ENCODE results near the gene KANK4.

Gene KANK4

DNA sequence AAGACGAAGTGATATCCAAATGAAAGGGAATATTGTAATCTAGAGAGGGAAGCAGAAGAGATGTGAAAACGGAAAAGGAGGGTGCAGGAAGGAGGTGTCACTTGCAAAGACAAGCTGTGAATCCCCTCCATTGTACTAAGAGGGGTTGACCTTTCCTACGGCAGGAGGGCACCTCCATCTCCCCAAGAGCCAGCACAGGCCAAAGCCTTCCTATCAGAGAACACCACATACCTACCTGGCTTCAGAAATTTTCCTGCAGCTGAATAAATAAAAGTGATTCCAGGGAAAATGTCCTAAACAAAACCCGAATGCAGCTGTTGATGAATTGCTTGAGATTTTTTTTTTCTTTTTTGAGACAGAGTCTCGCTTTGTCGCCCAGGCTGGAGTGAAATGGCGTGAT, 14.3 kb downstream of the KANK4 start:
- DNase-seq (ENCODE audit: low read depth in 2 of 2) = no peak

DNA sequence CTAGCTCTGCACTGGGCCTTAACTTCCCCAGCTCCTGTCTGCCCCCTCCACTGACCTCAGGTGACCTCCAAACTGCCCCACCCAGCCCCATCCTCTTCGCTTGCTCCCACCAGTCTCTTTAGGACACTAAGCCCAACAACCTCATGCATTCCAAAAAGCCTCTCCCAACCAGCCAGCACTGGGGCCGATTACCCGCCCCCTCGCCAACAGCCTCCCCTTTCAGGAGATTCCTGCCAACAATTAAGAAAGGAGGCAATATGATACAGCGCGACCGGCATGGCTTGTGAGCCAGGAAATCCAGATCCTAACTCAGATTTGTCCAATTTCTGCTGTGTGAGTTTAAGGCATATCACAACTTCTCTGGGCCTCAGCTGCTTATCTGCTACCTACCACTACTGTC, 14.7 kb downstream of the KANK4 start:
- no peak for DNase-seq (ENCODE audit: low read depth in 2 of 2)

DNA sequence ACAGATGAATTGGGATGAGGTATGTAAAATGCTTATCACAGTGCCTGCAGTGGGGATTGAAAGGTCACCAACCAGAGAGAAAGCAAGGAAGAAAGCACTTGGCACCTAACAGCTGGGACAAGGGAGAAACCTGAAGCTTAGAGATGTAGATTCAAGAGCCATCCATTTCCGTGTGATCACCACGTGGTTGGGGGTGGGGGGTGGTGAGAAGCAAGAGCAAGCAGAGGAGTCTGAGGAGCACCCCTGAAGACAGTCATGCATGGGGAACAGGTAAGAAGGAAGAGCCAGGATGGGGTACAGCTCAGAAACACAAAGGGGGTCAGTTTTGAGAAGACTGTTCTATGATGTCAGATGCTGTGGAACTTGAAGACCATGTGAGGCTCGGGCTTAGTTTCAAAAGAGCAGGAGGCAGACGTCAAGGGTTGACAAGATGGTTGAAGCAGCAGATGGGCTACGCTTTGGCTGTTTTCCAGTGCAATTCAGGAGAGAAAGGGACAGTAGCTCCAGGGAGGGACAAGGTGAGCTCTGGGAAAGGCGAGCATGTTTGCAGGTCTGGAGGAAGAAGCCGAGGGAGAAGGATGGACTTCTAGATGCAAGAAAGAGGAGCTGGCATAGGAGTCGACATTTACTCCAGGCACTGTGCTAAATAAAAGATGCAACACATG, 17.4 kb downstream of the KANK4 start:
- no peak for DNase-seq (ENCODE audit: low read depth in 2 of 2)

DNA sequence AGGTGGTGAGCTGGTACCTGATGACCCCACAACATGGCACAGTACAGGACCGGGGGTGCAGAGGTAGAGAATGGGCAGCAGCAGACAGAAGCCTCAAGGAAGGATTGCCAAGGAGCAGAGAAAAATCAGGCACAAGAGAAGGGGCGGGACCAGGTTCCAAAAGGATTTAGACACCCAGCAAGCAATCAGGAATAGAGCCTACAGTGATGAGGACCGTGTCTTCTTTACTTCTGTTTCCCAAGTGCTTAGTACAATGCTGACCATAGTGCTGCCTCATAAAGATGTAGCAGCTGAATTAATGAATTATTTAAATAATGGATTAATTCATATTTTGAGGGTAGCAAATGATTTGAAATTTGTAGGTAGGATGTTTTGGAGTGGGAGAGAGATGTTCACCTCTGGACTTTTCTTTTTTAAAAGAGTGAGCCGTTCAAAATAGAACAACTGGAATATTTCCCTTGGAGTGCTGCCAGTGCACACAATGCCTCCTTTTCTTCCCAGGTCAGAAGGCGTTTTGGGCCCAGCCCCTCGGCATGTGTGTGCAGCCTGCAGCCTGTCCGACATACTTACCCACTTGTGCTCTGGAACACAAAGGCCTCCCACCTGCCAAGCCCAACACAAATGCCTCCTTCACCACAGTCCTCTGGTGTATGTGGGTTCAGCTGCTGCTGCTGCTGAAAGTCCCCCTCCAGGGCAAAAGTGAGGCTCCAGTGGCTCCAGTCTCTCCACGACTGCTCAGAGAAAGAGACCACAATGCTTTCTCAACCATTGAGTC, 19.6 kb downstream of the KANK4 start:
- no peak for DNase-seq (ENCODE audit: low read depth in 2 of 2)

- no peak for DNase-seq (ENCODE audit: low read depth in 2 of 2)
These were observed 23.2 kb downstream of the KANK4 start for GRCh38 chr1:62295921-62296491.

DNA sequence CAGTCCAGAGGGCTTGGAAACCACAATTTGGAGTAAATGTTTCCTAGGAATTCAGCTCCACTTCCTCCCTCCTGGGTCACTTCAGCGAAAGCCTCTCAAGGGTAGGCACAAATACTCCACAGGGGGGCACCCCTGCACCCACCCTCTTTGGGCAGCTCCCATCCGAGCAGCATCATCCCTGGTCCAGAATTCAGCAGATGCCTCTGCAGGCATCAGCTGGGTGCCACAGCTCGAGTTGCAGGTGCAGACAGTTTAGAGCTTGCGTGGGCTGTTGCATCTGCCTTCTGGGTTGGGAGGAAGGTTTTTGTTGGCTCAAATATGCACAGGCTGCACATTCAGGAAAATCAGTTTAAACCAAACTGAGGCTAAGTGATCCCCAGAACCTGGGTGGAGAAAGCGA, 25.0 kb downstream of the KANK4 start:
- no peak for DNase-seq (ENCODE audit: low read depth in 2 of 2)

GRCh38 chr1:62288662-62289061, 30.6 kb downstream of the KANK4 start:
- no peak for DNase-seq (ENCODE audit: low read depth in 2 of 2)

GRCh38 chr1:62288224-62288623, 31.0 kb downstream of the KANK4 start:
- no peak for DNase-seq (ENCODE audit: low read depth in 2 of 2)

- DNase-seq (ENCODE audit: low read depth in 2 of 2) = no peak
These were observed 32.4 kb downstream of the KANK4 start for GRCh38 chr1:62286786-62287224.

GRCh38 chr1:62285984-62286785, 33.0 kb downstream of the KANK4 start:
- DNase-seq (ENCODE audit: low read depth in 2 of 2) = no peak

- DNase-seq (ENCODE audit: low read depth in 2 of 2) = no peak
These were observed 33.8 kb downstream of the KANK4 start for GRCh38 chr1:62285440-62285839.

- no peak for DNase-seq (ENCODE audit: low read depth in 2 of 2)
These were observed 35.2 kb downstream of the KANK4 start for GRCh38 chr1:62283986-62284385.

GRCh38 chr1:62282909-62283755, 36.1 kb downstream of the KANK4 start:
- no peak for DNase-seq (ENCODE audit: low read depth in 2 of 2)

DNA sequence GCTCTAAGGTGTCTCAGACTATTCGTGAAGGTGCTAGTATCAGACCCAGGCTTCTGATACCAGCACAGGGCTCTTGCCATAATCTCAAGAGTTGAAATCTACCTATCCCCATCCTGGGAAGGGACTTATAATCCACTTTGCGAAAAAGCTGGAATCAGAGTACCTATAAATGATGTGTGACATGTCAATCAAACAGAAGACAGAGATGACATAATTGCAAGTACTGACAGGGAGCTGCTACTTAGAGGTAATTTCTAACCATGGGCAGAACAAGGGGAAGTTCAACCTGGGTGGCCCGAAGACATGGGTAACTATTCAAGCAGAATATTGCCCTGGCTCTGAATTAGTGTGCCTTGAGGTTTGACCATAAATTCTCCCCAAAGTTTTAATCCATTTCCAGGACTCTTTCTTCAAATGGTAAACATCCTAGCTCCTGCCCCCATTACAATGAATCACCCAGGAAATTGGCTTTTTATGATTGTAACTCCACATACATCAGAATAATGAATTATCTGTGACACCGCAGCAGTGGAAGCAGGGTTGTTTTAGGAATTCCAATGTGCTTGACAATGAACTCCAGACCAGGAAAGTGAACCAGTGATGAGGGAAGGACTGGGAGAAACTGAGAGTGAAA, 37.2 kb downstream of the KANK4 start:
- no peak for DNase-seq (ENCODE audit: low read depth in 2 of 2)

GRCh38 chr1:62280960-62281465, 38.2 kb downstream of the KANK4 start:
- DNase-seq (ENCODE audit: low read depth in 2 of 2) = no peak

DNA sequence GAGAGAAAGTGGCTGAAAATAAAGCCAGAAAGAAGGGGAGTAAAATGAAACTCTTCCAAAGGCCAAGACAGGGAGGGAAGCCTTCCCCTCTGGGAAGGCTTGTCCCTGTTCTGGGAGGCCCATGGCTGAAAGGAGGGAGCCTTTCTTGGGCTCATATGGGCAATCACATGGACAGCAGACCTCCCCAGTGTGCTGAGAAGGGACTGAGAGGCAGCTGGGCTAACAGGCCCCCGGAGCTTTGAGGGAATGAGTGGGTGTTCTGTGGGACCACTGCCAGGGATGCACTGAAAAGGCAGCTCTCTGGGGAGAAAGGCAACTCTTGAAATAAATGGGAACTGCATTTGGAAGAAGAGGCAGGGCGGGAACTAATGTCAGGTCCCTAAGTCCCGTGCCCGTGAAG, 39.1 kb downstream of the KANK4 start:
- no peak for DNase-seq (ENCODE audit: low read depth in 2 of 2)

- DNase-seq (ENCODE audit: low read depth in 2 of 2) = no peak
These were observed 42.4 kb downstream of the KANK4 start for GRCh38 chr1:62276791-62277190.

DNA sequence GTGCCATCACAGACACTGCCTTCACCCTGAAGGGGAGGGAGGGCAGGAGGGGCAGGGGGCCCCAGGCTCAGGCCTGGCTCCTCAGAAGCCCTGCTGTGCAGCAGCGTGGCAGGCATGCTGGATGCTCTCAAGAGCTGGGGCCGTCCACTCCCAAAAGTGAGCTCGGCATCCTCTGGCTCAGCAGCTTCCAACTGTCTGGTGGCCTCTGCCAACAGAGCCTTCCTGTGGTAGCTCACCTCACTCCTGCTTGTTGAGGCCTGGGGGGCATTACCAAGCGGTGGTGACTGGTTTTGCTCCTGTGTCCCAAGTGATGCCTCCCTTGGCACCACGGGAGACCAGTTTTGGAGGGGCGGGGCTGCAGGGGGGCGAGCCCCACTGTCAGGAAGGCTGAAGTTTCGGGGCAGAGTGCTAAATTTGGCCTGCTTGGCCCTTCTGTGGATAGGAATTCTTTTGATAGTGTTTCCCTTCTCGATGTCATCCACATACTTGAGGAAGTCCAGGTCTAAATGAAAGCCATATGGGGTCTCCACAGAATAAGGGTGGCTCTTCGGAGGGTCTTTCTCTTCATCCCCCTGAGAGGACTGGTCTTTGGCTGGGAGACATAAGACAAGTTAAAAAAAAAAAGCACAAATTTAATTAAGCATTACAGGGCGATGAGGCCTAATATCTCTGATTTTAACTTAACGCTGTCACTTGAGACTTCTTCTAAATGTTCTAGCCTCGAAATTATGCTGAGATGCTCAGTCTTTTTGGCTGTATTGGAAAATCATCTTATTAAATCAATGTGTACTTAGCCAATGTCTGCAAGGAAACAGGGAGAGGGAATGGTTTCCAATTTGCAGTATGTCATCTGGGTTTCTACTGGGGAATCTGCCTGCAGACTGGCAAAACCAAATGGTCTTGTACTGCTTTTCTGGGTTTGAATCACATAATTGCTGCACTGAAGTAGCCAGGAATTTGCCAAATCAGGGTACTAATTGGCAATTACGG, 44.4 kb downstream of the KANK4 start:
- DNase-seq (ENCODE audit: low read depth in 2 of 2) = no peak

DNA sequence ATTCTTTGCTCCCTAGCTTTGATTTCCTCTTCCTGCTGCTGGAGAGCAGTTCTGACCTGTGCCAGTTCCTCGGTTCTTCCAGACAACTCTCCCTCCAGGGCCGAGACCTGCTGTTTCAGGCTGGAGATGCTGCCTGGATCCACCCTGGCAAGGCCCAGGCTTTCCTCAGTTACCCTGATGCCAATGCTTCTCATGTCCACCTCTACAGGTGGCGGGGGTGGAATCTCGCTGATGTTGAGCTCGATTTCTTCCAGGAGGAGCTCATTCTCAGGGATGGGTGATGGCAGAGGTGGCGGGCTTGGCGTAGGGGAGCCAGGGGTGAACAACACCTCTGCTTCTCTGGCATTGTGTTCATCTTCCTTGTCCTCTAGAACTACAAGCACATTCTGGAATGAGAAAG, 45.3 kb downstream of the KANK4 start:
- DNase-seq (ENCODE audit: low read depth in 2 of 2) = no peak

Data from stimulated activated CD8-positive, alpha-beta memory T cell treated with anti-CD3 and anti-CD28 coated beads, Interleukin-7, amount 100 ng/mL, for 1 hour (primary cell).